ENCODE data around the gene APC.
"Not testable (repeated sequence)": the region's sequence is repeated elsewhere in the genome, so short reads cannot be mapped to it uniquely, and the experiment has no call there.

APC gene

DNA sequence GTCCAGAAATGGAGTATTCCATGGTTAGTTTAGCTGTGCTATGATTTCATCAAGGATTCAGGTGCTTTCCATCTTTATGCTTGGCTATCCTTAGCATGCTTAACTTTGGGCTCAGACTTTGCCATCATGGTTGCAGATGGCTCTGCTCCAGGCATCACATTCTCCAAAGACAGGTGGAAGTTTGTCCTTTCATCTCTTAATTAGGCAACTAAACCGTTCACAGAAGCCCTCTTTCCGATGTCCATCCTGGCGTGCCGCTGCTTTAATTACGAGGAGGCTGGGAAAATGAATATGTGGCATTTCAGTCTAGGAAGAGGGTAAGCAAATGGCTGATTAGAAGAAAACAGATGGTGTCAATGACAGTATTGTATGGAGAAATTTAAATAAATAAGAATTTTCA is 24.5 kb upstream of the APC start:
- H3K4me3 ChIP-seq (replicated peaks; ENCODE audit: low read depth, low read length): no peak overlapping the region
- TF ChIP-seq, protein P1, sequence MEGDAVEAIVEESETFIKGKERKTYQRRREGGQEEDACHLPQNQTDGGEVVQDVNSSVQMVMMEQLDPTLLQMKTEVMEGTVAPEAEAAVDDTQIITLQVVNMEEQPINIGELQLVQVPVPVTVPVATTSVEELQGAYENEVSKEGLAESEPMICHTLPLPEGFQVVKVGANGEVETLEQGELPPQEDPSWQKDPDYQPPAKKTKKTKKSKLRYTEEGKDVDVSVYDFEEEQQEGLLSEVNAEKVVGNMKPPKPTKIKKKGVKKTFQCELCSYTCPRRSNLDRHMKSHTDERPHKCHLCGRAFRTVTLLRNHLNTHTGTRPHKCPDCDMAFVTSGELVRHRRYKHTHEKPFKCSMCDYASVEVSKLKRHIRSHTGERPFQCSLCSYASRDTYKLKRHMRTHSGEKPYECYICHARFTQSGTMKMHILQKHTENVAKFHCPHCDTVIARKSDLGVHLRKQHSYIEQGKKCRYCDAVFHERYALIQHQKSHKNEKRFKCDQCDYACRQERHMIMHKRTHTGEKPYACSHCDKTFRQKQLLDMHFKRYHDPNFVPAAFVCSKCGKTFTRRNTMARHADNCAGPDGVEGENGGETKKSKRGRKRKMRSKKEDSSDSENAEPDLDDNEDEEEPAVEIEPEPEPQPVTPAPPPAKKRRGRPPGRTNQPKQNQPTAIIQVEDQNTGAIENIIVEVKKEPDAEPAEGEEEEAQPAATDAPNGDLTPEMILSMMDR (IDR thresholded peaks at IDR 0.05; ENCODE audit: low read depth, low read length, missing control alignments): no peak
- no peak for DNase-seq (ENCODE audit: extremely low read depth, low read depth)

DNA sequence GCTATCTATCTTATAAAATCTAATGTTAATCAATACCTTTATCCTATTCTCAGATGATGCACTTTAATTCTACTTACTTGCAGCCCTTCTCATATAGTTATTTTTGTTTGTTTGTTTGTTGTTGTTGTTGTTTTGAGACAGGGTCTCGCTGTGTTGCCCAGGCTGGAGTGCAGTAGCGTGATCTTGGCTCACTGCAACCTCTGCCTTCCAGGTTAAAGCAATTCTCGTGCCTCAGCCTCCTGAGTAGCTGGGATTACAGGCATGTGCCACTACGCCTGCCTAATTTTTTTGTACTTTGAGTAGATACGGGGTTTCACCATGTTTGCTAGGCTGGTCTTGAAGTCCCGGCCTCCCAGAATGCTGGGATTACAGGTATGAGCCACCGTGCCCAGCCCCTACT is 20.8 kb upstream of the APC start:
- DNase-seq (ENCODE audit: extremely low read depth, low read depth); H3K4me3 ChIP-seq (replicated peaks; ENCODE audit: low read depth, low read length): not testable (repeated sequence)

DNA sequence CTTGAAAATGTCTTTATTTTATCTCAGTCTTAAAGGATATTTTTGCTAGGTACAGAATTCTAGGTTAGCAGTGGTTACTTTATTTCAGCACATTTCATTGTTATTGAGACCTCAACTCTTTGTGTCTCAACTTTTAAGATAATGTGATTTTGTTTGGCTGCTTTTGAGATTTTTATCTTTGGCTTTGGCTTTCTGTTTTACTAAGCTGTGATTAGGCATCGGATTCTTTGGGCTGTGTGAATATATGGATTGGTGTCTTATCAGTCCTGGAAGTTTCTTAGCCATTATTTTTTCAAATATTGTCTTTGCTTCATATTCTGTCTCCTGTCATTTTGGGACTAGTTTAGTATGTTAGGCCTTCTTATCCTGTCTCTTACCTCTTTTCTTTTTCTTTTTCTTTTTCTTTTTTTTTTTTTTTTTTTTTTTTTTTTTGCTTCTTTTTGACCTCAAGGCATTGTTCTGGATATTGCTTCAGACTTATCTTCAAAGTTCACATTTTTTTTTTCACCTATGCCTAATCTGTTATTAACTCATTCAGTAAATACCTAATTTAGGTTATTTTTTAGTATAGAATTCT is 20.1 kb upstream of the APC start:
- DNase-seq (ENCODE audit: extremely low read depth, low read depth): no peak
- TF ChIP-seq, protein P1 (IDR thresholded peaks at IDR 0.05; ENCODE audit: low read depth, low read length, missing control alignments): no peak

DNA sequence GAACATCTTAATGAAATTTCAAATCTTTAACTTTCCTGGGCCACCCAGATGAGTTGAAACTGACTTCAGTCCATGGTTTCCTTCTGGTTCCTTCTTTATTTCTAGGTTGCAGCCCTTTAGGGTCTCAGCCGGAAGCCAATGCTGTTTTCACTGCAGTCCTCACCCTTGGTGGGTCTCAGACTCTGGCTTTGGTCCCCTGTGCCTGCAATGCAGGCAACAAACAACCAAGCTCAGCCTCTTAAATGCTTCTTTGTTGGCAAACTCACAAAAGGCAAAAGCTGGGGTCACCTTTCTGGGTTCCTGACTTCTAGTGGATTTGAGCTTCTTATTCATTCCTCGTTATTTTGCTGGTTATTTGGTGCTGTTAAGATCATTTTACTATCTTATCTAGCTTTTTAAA is 19.3 kb upstream of the APC start:
- H3K4me3 ChIP-seq (replicated peaks; ENCODE audit: low read depth, low read length): no peak overlapping the region
- no peak for DNase-seq (ENCODE audit: extremely low read depth, low read depth)
- TF ChIP-seq, protein P1 (IDR thresholded peaks at IDR 0.05; ENCODE audit: low read depth, low read length, missing control alignments): no peak

More for the DNA sequence above, 20.1 kb upstream of the APC start:
- no peak overlapping the region for H3K4me3 ChIP-seq (replicated peaks; ENCODE audit: low read depth, low read length)

DNA sequence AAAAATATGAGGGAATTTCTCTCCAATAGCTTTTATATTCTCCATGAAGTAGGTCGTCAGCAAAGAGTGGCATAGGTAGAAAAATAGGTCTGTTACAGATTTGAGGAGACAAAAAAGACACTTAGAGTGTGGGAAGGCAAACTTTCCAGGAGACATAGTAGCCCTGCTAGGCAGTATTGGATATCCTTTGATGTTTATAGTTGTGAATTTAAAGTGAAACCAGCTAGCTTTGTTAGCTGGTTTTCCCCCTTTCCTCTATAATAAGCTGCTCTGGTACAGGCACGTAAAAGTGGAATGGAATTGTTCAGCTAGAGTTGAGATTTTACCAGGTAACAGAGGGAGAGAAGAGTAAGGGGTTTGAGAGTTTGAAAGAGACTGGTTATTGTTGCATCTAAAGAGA is 17.1 kb upstream of the APC start:
- TF ChIP-seq, protein P1 (IDR thresholded peaks at IDR 0.05; ENCODE audit: low read depth, low read length, missing control alignments): no peak
- no peak for DNase-seq (ENCODE audit: extremely low read depth, low read depth)

DNA sequence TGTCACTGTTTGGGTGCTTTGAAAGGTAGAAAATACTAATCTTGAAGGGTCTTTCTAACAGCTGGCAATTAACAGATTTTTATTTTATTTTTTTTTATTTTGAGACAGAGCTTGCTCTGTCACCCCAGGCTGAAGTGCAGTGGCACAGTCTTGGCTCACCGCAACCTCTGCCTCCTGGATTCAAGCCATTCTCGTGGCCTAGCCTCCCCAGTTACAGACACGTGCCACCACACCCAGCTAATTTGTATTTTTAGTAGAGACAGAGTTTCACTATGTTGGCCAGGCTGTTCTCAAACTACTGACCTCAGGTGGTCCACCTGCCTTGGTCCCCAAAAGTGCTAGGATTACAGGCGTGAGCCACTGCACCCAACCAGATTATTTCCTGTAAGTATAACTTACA is 12.8 kb upstream of the APC start:
- H3K4me3 ChIP-seq (replicated peaks; ENCODE audit: low read depth, low read length): no peak overlapping the region
- no peak for DNase-seq (ENCODE audit: extremely low read depth, low read depth)
- TF ChIP-seq, protein P1 (IDR thresholded peaks at IDR 0.05; ENCODE audit: low read depth, low read length, missing control alignments): no peak

More for the DNA sequence above, 17.1 kb upstream of the APC start:
- no peak overlapping the region for H3K4me3 ChIP-seq (replicated peaks; ENCODE audit: low read depth, low read length)

DNA sequence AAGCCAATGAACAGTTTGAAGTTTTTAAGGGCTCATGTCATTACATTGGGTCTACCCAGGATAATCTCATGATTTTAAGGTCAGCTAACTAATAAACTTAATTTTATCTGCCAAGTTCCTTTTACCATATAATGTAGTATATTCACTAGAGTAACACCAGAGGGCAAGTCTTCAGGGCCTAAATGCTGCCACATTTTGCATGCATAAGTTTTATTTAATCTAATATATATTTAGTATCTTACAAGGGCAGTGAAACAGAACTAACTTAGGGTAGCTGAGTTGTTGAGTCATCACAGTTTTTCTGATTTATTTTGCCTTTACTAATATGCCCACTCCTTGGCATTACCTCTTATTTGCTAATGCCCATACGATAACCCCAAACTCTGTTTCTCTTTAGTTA is 8.1 kb upstream of the APC start:
- DNase-seq (ENCODE audit: extremely low read depth, low read depth): no peak
- TF ChIP-seq, protein P1 (IDR thresholded peaks at IDR 0.05; ENCODE audit: low read depth, low read length, missing control alignments): no peak
- H3K4me3 ChIP-seq (replicated peaks; ENCODE audit: low read depth, low read length): no peak overlapping the region

Measured in HFF-Myc (cell line).